ENCODE measurements around the gene ACOXL. TPM values are rescaled to one million over a fixed set of nuclear protein-coding genes. Genes with fewer than 3 reads are reported as not detected.

The ACOXL gene
- total and polyA plus RNA-seq, 5 donors from 2014 or later, result 0.17 TPM; not detected in 4

DNA sequence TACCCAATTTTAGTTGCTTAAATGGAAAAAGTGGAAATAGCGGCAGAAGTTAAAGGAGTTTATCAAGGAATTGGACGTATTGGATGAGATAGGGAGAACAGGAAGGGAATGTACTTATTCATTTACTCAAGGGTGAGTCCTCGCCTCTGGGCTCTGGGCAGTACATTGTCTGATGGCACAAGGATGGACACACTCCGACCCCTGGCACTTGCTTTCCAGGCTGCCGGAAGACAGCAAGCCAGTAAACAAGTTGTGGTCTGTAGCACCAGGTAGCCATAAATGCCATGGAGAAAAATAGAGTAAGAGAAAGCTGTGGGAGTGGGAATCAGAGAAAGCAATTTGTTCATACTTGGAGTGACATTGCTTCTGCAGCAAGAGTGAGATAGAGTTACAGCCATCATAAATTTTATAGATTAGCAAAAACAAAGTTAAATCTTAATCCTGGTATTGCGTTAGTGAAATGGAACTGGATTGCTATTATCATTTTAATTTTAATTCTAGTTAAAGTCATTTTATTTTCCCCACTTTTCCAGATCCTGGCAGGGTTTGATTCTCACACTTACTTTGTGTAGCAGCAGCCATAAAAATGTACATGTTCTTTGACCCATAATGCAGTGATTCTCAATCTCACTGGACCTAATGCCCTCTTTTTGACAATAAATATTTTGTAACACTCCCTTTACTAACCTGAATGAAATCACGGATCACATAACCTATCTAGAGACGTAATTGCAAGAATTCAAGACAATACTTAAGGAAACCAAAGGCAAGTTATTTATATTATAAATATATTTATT, 252.5 kb downstream of the ACOXL start:
- H3K4me3 Mint-ChIP-seq, result no peak overlapping the region
- H3K36me3 Mint-ChIP-seq, result no peaks in the 10 kb centered on the region
- Histone ChIP-seq H3K27ac (ENCODE audit: insufficient read depth, low read length, poor library complexity, severe bottlenecking) (no peak overlapping the region), H3K4me3 (ENCODE audit: low read depth, low read length) (no peak overlapping the region), H3K9me3 (ENCODE audit: control insufficient read depth in 2 of 2, low read length in 2 of 2) (no peaks in the 10 kb centered on the region), H3K27me3 (ENCODE audit: control insufficient read depth, insufficient read depth, low read length) (no peaks in the 10 kb centered on the region), H3K4me1 (ENCODE audit: control insufficient read depth, insufficient read depth, low read length, poor library complexity, severe bottlenecking) (no peaks in the 10 kb centered on the region), H3K36me3 (ENCODE audit: control insufficient read depth, insufficient read depth, low read length) (no peaks in the 10 kb centered on the region)
- H3K4me1 Mint-ChIP-seq, result no peaks in the 10 kb centered on the region
- ATAC-seq (ENCODE audit: low read depth in 2 of 2) (no peak), DNase-seq (no peak)
- peaks cover 12% of the 10 kb centered on the region for H3K27me3 Mint-ChIP-seq
- H3K27ac Mint-ChIP-seq, result no peak overlapping the region
- peaks cover 0 to 3% (median 0%) of the 10 kb centered on the region in 7 donors for H3K9me3 Mint-ChIP-seq

GRCh38 chr2:110990440-110990839, 258.1 kb downstream of the ACOXL start:
- DNase-seq, result no peak
- H3K4me1 ChIP-seq (ENCODE audit: control insufficient read depth, insufficient read depth, low read length, poor library complexity, severe bottlenecking), result peaks cover 11% of the 10 kb centered on the region
- H3K4me3 Mint-ChIP-seq, result no peak overlapping the region

DNA sequence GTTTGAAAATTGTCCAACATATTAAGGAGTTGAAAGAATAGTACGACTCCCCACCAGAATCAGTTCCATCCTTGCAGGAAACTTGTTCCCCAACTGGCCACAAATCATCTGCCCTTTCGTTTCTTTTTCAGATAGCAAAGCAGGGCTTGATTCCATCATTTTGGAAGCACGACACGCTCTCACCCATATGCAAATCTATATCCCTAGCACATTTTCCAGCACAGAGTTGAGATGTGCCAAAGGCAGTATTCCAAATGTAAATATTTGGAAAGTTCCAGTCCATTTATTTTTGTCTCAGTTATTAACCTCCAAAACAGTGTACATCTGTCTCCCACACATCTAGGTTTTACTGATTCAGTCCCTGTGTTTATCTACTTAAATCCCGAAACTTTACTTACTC, 259.5 kb downstream of the ACOXL start:
- H3K27me3 Mint-ChIP-seq, result peaks cover 36% of the 10 kb centered on the region
- peaks cover 16% of the 10 kb centered on the region for H3K27me3 ChIP-seq (ENCODE audit: control insufficient read depth, insufficient read depth, low read length)
- ATAC-seq (ENCODE audit: low read depth in 2 of 2) (no peak), DNase-seq (no peak)
- H3K27ac Mint-ChIP-seq, result no peak overlapping the region
- H3K27ac ChIP-seq (ENCODE audit: insufficient read depth, low read length, poor library complexity, severe bottlenecking), result no peak overlapping the region
- peaks cover 11% of the 10 kb centered on the region for H3K4me1 ChIP-seq (ENCODE audit: control insufficient read depth, insufficient read depth, low read length, poor library complexity, severe bottlenecking)
- H3K4me1 Mint-ChIP-seq, result peaks cover 5 to 18% (median 9%) of the 10 kb centered on the region in 4 donors
- no peaks in the 10 kb centered on the region for H3K9me3 ChIP-seq (ENCODE audit: control insufficient read depth in 2 of 2, low read length in 2 of 2)
- H3K4me3 Mint-ChIP-seq, result no peak overlapping the region
- peaks cover 0 to 11% (median 0%) of the 10 kb centered on the region in 7 donors for H3K9me3 Mint-ChIP-seq
- no peaks in the 10 kb centered on the region for H3K36me3 Mint-ChIP-seq
- H3K36me3 ChIP-seq (ENCODE audit: control insufficient read depth, insufficient read depth, low read length), result no peaks in the 10 kb centered on the region
- H3K4me3 ChIP-seq (ENCODE audit: low read depth, low read length), result no peak overlapping the region

More at GRCh38 chr2:110990440-110990839, 258.1 kb downstream of the ACOXL start:
- Histone ChIP-seq H3K4me3 (ENCODE audit: low read depth, low read length) (no peak overlapping the region), H3K27ac (ENCODE audit: insufficient read depth, low read length, poor library complexity, severe bottlenecking) (no peak overlapping the region), H3K27me3 (ENCODE audit: control insufficient read depth, insufficient read depth, low read length) (peaks cover 7% of the 10 kb centered on the region), H3K9me3 (ENCODE audit: control insufficient read depth in 2 of 2, low read length in 2 of 2) (no peaks in the 10 kb centered on the region), H3K36me3 (ENCODE audit: control insufficient read depth, insufficient read depth, low read length) (no peaks in the 10 kb centered on the region)
- H3K36me3 Mint-ChIP-seq, result no peaks in the 10 kb centered on the region
- peaks cover 5 to 18% (median 9%) of the 10 kb centered on the region in 4 donors for H3K4me1 Mint-ChIP-seq
- ATAC-seq (ENCODE audit: low read depth in 2 of 2), result no peak
- H3K9me3 Mint-ChIP-seq, result peaks cover 0 to 11% (median 0%) of the 10 kb centered on the region in 7 donors
- peaks cover 36% of the 10 kb centered on the region for H3K27me3 Mint-ChIP-seq
- no peak overlapping the region for H3K27ac Mint-ChIP-seq

GRCh38 chr2:110992886-110993285, 260.5 kb downstream of the ACOXL start:
- Mint-ChIP-seq H3K9me3 (peaks cover 0 to 11% (median 0%) of the 10 kb centered on the region in 7 donors), H3K27me3 (peaks cover 44% of the 10 kb centered on the region), H3K4me3 (no peak overlapping the region), H3K4me1 (peaks cover 5 to 18% (median 9%) of the 10 kb centered on the region in 4 donors), H3K27ac (no peak overlapping the region), H3K36me3 (no peaks in the 10 kb centered on the region)
- DNase-seq (no peak), ATAC-seq (ENCODE audit: low read depth in 2 of 2) (no peak)
- Histone ChIP-seq H3K4me1 (ENCODE audit: control insufficient read depth, insufficient read depth, low read length, poor library complexity, severe bottlenecking) (peaks cover 11% of the 10 kb centered on the region), H3K27ac (ENCODE audit: insufficient read depth, low read length, poor library complexity, severe bottlenecking) (no peak overlapping the region), H3K27me3 (ENCODE audit: control insufficient read depth, insufficient read depth, low read length) (peaks cover 20% of the 10 kb centered on the region), H3K9me3 (ENCODE audit: control insufficient read depth in 2 of 2, low read length in 2 of 2) (no peaks in the 10 kb centered on the region), H3K36me3 (ENCODE audit: control insufficient read depth, insufficient read depth, low read length) (no peaks in the 10 kb centered on the region), H3K4me3 (ENCODE audit: low read depth, low read length) (no peak overlapping the region)

- Histone ChIP-seq H3K27me3 (ENCODE audit: control insufficient read depth, insufficient read depth, low read length) (peaks cover 22% of the 10 kb centered on the region), H3K36me3 (ENCODE audit: control insufficient read depth, insufficient read depth, low read length) (no peaks in the 10 kb centered on the region), H3K9me3 (ENCODE audit: control insufficient read depth in 2 of 2, low read length in 2 of 2) (no peaks in the 10 kb centered on the region), H3K27ac (ENCODE audit: insufficient read depth, low read length, poor library complexity, severe bottlenecking) (no peak overlapping the region), H3K4me1 (ENCODE audit: control insufficient read depth, insufficient read depth, low read length, poor library complexity, severe bottlenecking) (peaks cover 11% of the 10 kb centered on the region), H3K4me3 (ENCODE audit: low read depth, low read length) (no peak overlapping the region)
- H3K27ac Mint-ChIP-seq, result no peak overlapping the region
- ATAC-seq (ENCODE audit: low read depth in 2 of 2) (peak; percentile 53 to 60), DNase-seq (peak in 1 of 3 donors; percentile 13)
- peaks cover 5 to 18% (median 9%) of the 10 kb centered on the region in 4 donors for H3K4me1 Mint-ChIP-seq
- H3K4me3 Mint-ChIP-seq, result peak overlapping the region in 2 of 4 donors; percentile 33 to 41
- peaks cover 45% of the 10 kb centered on the region for H3K27me3 Mint-ChIP-seq
- H3K9me3 Mint-ChIP-seq, result peaks cover 0 to 11% (median 0%) of the 10 kb centered on the region in 7 donors
- H3K36me3 Mint-ChIP-seq, result no peaks in the 10 kb centered on the region
Measured at GRCh38 chr2:110993557-110994231, 261.3 kb downstream of the ACOXL start.

DNA sequence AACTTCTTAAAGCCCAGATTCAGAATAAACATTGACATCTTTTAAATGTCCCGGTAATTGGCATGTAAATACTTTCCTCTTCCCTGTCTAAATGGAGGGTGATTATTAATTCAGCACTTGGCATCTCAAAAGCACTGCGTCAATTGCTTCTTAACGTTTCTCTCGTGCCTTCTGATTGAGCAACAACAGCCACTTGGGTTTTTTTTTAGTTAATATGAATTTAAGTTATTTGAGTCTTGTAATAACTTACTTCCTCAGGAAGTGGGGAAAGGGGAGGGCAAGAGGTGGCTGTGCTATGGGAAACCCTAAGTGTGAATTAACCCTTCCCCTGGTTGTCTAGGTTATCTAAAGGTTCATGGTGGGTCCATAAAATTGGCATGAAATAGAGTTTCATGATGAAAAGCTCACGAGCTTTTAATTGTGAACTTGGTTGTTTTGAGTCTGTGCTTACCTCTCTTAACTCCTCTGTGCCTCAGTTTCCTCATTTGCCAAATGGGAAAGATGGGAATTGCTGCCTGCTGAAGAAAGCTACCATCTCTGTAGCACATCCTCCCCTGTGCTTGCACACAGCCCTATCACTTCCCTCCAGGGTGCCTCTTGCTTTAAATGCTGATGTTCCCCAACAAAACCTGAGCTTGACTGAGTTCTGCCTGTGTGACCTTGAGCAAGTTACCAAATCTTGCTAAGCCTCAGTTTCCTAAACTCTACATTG, 262.0 kb downstream of the ACOXL start:
- H3K27me3 ChIP-seq (ENCODE audit: control insufficient read depth, insufficient read depth, low read length), result peaks cover 26% of the 10 kb centered on the region
- H3K27ac Mint-ChIP-seq, result no peak overlapping the region
- no peak overlapping the region for H3K27ac ChIP-seq (ENCODE audit: insufficient read depth, low read length, poor library complexity, severe bottlenecking)
- peak in 1 of 3 donors; percentile 22 for DNase-seq
- peaks cover 0 to 9% (median 0%) of the 10 kb centered on the region in 7 donors for H3K9me3 Mint-ChIP-seq
- no peaks in the 10 kb centered on the region for H3K36me3 Mint-ChIP-seq
- peaks cover 11% of the 10 kb centered on the region for H3K4me1 ChIP-seq (ENCODE audit: control insufficient read depth, insufficient read depth, low read length, poor library complexity, severe bottlenecking)
- H3K4me3 ChIP-seq (ENCODE audit: low read depth, low read length), result no peak overlapping the region
- peaks cover 43% of the 10 kb centered on the region for H3K27me3 Mint-ChIP-seq
- no peaks in the 10 kb centered on the region for H3K36me3 ChIP-seq (ENCODE audit: control insufficient read depth, insufficient read depth, low read length)
- H3K4me1 Mint-ChIP-seq, result peaks cover 5 to 18% (median 9%) of the 10 kb centered on the region in 4 donors
- ATAC-seq (ENCODE audit: low read depth in 2 of 2), result no peak
- H3K4me3 Mint-ChIP-seq, result peak overlapping the region in 2 of 4 donors; percentile 33 to 41
- H3K9me3 ChIP-seq (ENCODE audit: control insufficient read depth in 2 of 2, low read length in 2 of 2), result no peaks in the 10 kb centered on the region

DNA sequence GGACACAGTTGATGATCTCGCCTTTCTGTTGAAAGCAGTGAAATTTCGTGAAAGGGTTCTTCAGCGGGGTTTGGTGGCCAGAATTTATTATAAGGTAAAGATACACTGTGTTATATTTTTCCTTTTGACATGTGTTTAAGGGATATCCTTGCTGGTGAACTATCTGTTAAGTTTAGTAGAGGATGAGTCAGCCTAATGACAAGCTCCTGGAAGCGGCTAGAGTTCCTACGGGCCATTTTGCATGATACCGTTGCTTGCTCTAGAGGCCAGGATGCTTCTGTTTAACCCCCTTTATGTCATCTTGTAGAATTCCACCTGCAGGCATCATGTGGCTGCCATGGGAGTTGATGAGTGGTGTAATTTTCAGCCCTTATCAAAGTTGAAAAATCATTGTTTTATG, 263.5 kb downstream of the ACOXL start:
- peaks cover 41% of the 10 kb centered on the region for H3K27me3 Mint-ChIP-seq
- H3K4me3 ChIP-seq (ENCODE audit: low read depth, low read length), result no peak overlapping the region
- no peak overlapping the region for H3K27ac ChIP-seq (ENCODE audit: insufficient read depth, low read length, poor library complexity, severe bottlenecking)
- H3K4me3 Mint-ChIP-seq, result no peak overlapping the region
- H3K36me3 ChIP-seq (ENCODE audit: control insufficient read depth, insufficient read depth, low read length), result no peaks in the 10 kb centered on the region
- H3K27me3 ChIP-seq (ENCODE audit: control insufficient read depth, insufficient read depth, low read length), result peaks cover 31% of the 10 kb centered on the region
- no peak overlapping the region for H3K27ac Mint-ChIP-seq
- peaks cover 11% of the 10 kb centered on the region for H3K4me1 ChIP-seq (ENCODE audit: control insufficient read depth, insufficient read depth, low read length, poor library complexity, severe bottlenecking)
- no peaks in the 10 kb centered on the region for H3K36me3 Mint-ChIP-seq
- no peak for DNase-seq
- no peak for ATAC-seq (ENCODE audit: low read depth in 2 of 2)
- peaks cover 5 to 18% (median 9%) of the 10 kb centered on the region in 4 donors for H3K4me1 Mint-ChIP-seq
- no peaks in the 10 kb centered on the region for H3K9me3 ChIP-seq (ENCODE audit: control insufficient read depth in 2 of 2, low read length in 2 of 2)
- H3K9me3 Mint-ChIP-seq, result peaks cover 0 to 8% (median 1%) of the 10 kb centered on the region in 7 donors
